Astrocyte of the cerebellum (primary cell): ENCODE measurements around the gene EPS8L1.
"Not testable (repeated sequence)": the region's sequence is repeated elsewhere in the genome, so short reads cannot be mapped to it uniquely, and the experiment has no call there.

ENCODE experiments used
- DNase-seq: peaks from one replicate; pipeline ENCODE4 v3.0.0-alpha.2; 2011; ENCODE audit warnings: low read depth
- H3K4me3 ChIP-seq: 2 replicates; pipeline ENCODE4 v1.5.1; 2011; ENCODE audit warnings: mild to moderate bottlenecking, low read depth, low read length, moderate library complexity
- in situ Hi-C: cut with HindIII; loops from 2 replicates; pipeline ENCODE4 v1.10.0; 2017; ENCODE audit warnings: low sequenced_read_pairs
- TF ChIP-seq, protein P1 (sequence below): IDR thresholded peaks from 2 replicates; pipeline ENCODE4 v1.5.1; 2012; ENCODE audit warnings: low read length, low read depth, moderate library complexity, mild to moderate bottlenecking; ENCODE audit errors: missing control alignments

The EPS8L1 gene

GRCh38 chr19:55075371-55075998 lies at the start of gene EPS8L1:
Gene EPS8L1 (plus strand): TSS chr19:55075869. CDS start chr19:55076445, 576 bp downstream.
- DNase-seq = no peak
- H3K4me3 ChIP-seq = no peak within 1 kb of the TSS
- TF ChIP-seq, protein P1, sequence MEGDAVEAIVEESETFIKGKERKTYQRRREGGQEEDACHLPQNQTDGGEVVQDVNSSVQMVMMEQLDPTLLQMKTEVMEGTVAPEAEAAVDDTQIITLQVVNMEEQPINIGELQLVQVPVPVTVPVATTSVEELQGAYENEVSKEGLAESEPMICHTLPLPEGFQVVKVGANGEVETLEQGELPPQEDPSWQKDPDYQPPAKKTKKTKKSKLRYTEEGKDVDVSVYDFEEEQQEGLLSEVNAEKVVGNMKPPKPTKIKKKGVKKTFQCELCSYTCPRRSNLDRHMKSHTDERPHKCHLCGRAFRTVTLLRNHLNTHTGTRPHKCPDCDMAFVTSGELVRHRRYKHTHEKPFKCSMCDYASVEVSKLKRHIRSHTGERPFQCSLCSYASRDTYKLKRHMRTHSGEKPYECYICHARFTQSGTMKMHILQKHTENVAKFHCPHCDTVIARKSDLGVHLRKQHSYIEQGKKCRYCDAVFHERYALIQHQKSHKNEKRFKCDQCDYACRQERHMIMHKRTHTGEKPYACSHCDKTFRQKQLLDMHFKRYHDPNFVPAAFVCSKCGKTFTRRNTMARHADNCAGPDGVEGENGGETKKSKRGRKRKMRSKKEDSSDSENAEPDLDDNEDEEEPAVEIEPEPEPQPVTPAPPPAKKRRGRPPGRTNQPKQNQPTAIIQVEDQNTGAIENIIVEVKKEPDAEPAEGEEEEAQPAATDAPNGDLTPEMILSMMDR = no peak
- in situ Hi-C loops = no loop called here

DNA sequence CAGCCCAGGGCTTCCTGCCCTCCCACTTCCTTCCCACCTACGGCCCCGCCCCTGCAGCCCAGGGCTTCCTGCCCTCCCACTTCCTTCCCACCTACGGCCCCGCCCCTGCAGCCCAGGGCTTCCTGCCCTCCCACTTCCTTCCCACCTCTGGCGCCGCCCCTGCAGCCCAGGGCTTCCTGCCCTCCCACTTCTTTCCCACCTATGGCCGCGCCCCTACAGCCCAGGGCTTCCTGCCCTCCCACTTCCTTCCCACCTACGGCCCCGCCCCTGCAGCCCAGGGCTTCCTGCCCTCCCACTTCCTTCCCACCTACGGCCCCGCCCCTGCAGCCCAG lies 48.6 kb upstream of the EPS8L1 start:
- DNase-seq, in situ Hi-C loops, H3K4me3 ChIP-seq: not testable (repeated sequence)

GRCh38 chr19:55027472-55028337 lies 48.0 kb upstream of the EPS8L1 start:
- TF ChIP-seq, protein P1 = no peak
- no peak for DNase-seq
- in situ Hi-C loops = no loop called here
- no peak overlapping the region for H3K4me3 ChIP-seq

- no peak overlapping the region for H3K4me3 ChIP-seq
- in situ Hi-C loops = no loop called here
- no peak for DNase-seq
- TF ChIP-seq, protein P1 = no peak
Observed at GRCh38 chr19:55028757-55029156, 46.9 kb upstream of the EPS8L1 start.

DNA sequence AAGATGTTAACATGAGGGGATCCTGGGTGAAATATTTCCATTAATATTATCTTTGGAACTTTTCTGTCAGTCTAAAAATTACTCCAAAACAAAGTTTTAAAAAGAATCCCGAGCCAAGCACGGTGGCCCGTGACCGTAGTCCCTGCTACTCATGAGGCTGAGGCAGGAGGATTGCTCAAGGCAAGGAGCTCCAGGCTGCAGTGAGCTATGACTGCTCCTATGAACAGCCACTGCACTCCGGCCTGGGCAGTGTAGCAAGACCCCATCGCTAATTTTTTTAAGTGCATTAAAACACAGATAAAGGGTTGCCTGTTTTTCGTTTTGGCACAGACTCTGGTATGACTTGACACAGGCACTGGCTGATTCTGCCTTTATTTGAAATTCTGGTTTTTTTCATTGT lies 44.5 kb upstream of the EPS8L1 start:
- in situ Hi-C loops = no loop called here
- no peak for DNase-seq
- TF ChIP-seq, protein P1 = no peak
- no peak overlapping the region for H3K4me3 ChIP-seq

- DNase-seq = no peak
- TF ChIP-seq, protein P1 = no peak
- H3K4me3 ChIP-seq = no peak overlapping the region
- in situ Hi-C loops = no loop called here
Observed at GRCh38 chr19:55032170-55032800, 43.4 kb upstream of the EPS8L1 start.

- in situ Hi-C loops, DNase-seq: not testable (repeated sequence)
Observed at GRCh38 chr19:55032976-55033643, 42.6 kb upstream of the EPS8L1 start.

More at GRCh38 chr19:55032976-55033643, 42.6 kb upstream of the EPS8L1 start:
- not testable (repeated sequence) for H3K4me3 ChIP-seq
